NCI-H526 treated with DMSO at 0.1 percent for 48 hours (cell line): ENCODE results near the gene KPNA6.
"Not testable (repeated sequence)": the region's sequence is repeated elsewhere in the genome, so short reads cannot be mapped to it uniquely, and the experiment has no call there.

Experiments used
- DNase-seq: peaks from one replicate; lab custom pipeline; 2025; lab: John Stamatoyannopoulos, UW

The KPNA6 gene

GRCh38 chr1:32142446-32143301 is 34.8 kb downstream of the KPNA6 start:
- no peak for DNase-seq

DNA sequence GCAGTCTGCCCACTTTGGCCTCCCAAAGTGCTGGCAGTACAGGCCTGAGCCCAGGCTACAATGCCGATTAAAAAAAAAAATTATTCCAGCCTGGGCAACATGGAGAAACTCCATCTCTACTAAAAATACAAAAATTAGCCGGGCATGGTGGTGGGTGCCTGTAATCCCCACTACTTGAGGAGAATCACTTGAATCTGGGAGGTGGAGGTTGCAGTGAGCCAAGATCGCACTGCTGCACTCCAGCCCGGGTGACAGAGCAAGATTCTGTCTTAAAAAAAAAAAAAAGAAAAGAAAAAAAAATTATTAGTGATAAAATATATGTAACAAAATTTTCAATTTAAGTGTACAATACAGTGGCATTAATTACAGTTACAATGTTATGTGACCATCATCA is 35.4 kb downstream of the KPNA6 start:
- not testable (repeated sequence) for DNase-seq

DNA sequence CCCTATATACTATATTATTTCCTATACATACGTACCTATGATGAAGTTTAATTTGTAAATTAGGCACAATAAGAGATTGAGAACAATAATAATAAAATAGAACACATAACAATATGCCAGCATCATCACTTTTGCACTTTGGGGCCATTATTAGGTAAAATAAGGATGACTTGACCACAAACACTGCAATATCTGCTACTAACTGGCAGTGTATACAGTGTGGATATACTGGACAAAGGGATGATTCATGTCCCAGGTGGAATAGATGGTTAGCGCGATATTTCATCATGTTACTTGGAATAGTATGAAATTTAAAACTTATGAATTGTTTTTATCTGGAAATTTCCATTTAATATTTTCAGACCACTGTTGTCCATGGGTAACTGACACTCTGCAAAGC is 36.2 kb downstream of the KPNA6 start:
- no peak for DNase-seq

DNA sequence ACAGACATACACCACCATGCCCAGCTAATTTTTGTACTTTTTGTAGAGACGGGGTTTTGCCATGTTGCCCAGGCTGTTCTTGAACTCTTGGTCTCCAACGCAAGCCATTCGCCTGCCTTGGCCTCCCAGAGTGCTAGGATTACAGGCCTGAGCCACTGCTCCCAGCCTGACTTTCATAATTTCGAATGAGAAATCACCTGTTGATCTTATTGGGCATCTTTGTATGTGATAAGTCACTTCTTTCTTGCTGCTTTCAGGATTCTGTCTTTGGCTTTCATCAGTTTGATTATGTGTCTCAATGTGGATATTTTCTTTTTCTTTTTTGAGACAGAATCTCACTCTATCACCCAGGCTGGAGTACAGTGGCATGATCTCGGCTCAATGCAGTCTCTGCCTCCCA is 39.9 kb downstream of the KPNA6 start:
- DNase-seq, result not testable (repeated sequence)

GRCh38 chr1:32150847-32151246 is 43.0 kb downstream of the KPNA6 start:
- DNase-seq, result no peak

DNA sequence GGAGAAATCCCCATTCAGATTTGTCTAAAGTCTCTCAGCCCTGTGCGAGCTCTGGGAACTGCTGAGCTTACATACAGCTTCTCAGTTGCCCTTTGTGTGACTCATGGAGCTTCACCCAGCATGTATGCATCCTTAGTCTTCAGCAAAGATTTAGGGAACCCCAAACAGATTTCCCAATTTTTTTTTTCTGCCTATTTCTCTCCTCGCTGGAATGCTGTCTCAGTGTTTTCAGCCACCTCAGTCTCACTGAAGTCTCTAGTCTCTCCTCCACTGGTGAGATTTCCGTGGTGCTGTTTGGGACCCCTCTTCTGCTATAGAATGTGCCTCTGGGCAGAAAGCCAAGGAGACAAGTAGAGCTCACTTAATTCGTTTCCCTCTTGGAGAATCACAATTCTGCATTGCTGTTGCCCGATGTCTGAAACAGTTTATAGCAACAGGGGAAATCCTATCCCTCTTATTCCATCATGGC is 43.5 kb downstream of the KPNA6 start:
- DNase-seq, result no peak

DNA sequence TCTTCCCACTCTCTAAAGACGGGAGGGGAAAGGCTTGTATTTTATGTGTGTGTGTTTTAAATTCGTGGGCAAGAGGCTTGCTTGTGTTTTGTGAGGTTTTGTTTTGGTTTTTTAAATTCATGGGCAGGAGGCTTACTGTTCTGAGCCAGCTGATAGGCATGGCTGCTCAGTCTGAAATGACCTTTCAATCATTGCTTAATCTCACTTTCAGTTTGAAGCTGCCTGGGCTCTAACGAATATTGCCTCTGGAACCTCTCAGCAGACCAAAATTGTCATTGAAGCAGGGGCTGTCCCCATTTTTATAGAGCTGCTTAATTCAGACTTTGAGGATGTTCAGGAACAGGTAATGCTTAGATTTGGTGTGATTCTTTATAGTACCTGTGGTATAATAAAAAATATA is 51.3 kb downstream of the KPNA6 start:
- no peak for DNase-seq

DNA sequence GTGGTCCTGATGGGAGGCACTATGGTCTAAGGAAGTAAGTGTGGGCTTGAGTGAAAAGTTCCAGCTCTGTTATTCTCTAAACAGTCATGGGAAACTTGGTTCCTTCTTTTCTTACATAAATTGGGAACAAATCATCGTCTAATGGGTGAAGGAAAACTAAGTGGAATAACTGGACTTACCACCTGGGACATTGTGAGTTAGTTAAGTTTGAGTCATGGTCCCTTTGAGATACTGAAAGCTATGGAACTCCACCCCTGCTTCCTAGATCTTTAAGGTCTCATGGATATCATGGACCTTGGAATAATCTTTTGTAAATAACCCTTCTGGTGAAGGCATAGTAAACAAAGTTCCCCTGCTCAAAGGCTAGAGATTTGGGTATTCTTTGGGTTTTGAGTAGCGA is 55.5 kb downstream of the KPNA6 start:
- DNase-seq, result no peak

GRCh38 chr1:32165633-32166032 is 57.8 kb downstream of the KPNA6 start:
- not testable (repeated sequence) for DNase-seq

GRCh38 chr1:32170991-32171390 is 63.1 kb downstream of the KPNA6 start:
- no peak for DNase-seq

- no peak for DNase-seq
Observed at GRCh38 chr1:32172621-32173245, 64.9 kb downstream of the KPNA6 start.

- DNase-seq, result no peak
Observed at GRCh38 chr1:32178380-32179192, 70.7 kb downstream of the KPNA6 start.

GRCh38 chr1:32179193-32179442 is 71.3 kb downstream of the KPNA6 start:
- DNase-seq, result no peak

- peak; percentile 87 for DNase-seq
Observed at GRCh38 chr1:32179443-32180185, 71.8 kb downstream of the KPNA6 start, which contains the start of gene TXLNA. TXLNA (plus strand) TSS chr1:32179675; CDS start chr1:32180346, 671 bp downstream.

DNA sequence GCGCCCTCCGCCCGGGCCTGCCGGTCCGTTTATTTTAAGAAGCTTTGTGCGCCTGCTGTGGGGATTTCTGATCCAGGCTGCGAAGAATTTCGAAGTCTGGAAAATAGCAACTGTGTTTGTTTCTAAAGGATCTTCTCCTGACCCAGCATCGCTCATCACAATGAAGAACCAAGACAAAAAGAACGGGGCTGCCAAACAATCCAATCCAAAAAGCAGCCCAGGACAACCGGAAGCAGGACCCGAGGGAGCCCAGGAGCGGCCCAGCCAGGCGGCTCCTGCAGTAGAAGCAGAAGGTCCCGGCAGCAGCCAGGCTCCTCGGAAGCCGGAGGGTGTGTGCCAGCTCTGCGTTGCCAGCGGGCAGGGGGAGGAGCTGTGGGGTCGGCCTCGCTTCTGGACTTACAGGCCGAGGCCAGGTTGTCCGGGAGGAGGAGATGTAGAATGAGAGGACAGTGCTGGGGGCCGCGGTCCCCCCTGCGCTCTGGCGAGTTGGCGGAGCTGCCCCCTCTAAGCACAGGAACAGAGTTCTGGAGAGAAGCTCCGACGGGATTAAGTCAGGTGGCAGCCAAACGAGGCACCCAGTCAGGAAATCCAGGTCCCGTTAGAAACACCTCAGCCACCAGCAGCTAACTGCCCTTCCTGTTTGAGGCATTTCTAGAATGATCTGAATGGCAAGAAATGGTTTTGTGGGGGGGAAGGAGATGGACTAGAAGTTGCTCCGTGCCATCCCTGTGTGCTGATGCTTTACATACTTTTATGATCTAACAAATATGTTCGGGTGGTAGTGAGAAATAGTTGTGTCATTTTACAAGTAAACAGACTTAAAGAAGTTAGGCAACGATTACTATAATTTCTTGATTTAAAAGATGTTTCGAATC is 72.6 kb downstream of the KPNA6 start:
- DNase-seq, result no peak

DNA sequence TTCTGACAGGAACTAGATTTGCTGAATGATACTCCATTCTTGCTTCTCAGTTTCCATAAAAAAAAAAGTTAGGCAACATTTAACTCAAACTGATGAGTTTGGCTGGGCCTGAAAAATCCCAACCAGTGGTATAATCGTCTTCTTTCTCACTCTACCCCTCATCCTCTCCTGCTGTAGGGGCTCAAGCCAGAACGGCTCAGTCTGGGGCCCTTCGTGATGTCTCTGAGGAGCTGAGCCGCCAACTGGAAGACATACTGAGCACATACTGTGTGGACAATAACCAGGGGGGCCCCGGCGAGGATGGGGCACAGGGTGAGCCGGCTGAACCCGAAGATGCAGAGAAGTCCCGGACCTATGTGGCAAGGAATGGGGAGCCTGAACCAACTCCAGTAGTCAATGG is 73.2 kb downstream of the KPNA6 start:
- DNase-seq, result no peak

DNA sequence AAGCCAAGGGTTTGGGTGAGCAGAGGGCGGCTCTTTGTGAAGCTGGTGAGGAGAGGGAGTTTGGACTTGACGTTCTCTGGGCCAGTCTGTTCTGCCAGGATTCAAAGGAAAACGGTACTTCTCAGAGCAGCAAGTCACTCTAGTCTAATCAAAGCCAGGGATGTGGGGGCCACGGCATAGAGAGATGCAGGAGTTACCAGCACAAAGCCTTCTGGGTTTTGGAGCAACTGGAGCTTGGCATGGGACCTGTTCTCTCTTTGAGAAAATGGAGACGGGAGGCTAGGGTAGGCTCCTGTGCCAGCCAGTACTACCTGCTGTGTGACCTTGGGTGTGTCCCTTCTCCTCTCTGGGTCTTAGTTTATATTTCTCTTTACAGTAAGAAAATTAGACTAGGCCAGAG is 73.7 kb downstream of the KPNA6 start:
- no peak for DNase-seq

DNA sequence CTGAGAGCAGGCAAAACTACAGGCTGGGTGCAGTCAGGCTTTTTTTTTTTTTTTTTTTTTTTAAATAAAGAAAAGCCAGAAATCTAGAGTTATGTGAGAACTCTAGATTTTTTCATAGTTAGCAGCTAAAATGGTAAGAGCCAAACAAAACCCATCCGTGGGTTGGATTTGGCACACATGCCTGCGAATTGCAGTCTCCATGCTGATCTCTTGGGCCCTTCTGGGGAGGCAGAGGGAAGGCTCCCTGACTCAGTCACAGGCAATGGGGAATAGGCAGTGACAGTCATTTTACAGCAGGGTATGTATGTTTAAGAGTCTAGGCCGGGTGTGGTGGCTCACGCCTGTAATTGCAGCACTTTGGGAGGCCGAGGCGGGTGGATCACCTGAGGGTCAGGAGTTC is 74.2 kb downstream of the KPNA6 start:
- no peak for DNase-seq

DNA sequence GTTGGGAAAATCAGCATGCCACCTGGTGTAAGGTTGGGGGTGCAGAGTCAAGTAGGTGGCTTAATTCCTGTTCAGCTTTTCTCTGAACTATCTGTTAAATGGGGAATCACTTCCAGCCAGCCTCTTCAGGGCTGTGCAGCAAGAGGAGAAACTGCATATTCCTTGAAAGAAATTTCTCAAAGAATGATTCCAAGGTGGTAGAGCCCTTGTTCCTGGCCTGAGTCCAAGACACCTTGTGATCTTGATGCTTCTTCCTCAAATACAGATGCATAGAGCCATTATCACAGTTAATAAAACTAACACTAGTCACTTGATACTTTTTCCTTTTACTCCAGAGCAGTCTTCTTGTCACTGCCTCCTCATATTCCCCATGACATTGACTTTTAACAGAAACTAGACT is 76.8 kb downstream of the KPNA6 start:
- no peak for DNase-seq

DNA sequence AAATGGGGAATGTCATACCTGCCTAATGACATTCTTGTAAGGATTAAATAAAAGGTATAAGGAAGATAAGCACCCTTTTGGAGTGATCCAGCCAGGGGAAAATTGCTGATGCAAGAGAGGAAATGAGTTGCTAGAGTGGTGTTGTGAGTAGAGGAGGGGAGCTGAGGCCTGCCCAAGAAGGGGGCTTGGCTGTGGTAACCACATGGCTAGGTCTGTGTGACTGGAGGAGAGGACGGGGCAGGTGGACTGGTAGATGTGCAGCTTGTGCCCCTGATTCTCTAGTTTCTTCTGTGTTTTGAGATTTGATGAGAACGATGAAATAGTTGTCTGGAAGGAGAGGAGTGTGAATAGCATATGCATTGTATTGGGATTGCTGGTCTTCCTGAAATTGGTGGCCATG is 78.2 kb downstream of the KPNA6 start:
- no peak for DNase-seq

DNA sequence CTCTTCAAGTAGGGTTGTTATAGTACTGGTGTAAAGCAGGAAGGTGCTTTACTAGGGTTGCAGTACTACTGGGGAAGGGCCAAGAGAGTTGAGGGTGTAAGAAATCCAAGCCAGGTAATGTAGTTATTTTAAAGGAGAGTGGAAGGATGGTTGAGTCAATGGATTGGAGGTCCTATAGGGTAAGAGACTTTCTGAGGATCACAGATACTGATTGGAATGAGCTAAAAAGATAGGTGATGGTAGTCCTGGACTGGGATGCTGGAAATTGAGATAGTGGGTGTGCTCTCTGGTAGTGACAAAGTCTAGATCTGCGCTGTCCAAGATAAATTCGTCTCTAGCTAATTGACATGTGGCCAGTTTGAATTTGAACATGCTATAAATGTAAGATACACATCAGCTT is 78.6 kb downstream of the KPNA6 start:
- DNase-seq, result no peak
